GM23338 (cell line): Measurements from ENCODE around the gene GTF2F1. TPM values are rescaled to one million over a fixed set of nuclear protein-coding genes. Genes with fewer than 3 reads are reported as not detected.
A peak's percentile ranks its signal among the peaks of the same experiment; 100 is the strongest.

Experiments used
- ATAC-seq: fragments of 200-7000 bp; cut with Tn5 transposase; 3 replicates; pipeline ENCODE4 v1.9.1; 2020
- DNase-seq: peaks from one replicate; pipeline ENCODE4 v3.0.0-alpha.2; 2015; ENCODE audit warnings: low spot score
- H2AFZ ChIP-seq: fragments of 200-600 bp; sonication (generic); 2 replicates; pipeline ENCODE4 v1.8.0; 2016; ENCODE audit warnings: antibody characterized with exemption, mild to moderate bottlenecking, moderate library complexity
- H3F3A ChIP-seq: fragments of 200-600 bp; sonication (generic); replicated peaks from 2 replicates; pipeline ENCODE4 v1.8.0; 2017; ENCODE audit warnings: antibody characterized with exemption, mixed run types, low read depth
- H3K27ac ChIP-seq: fragments of 200-600 bp; sonication (generic); 2 replicates; pipeline ENCODE4 v1.6.1; 2016; ENCODE audit warnings: low read depth
- H3K27me3 ChIP-seq: fragments of 200-600 bp; sonication (generic); 2 replicates; pipeline ENCODE4 v1.8.0; 2016; ENCODE audit warnings: mild to moderate bottlenecking, mixed run types, moderate library complexity; ENCODE audit not compliant: insufficient read depth
- H3K36me3 ChIP-seq: fragments of 200-600 bp; sonication (generic); 2 replicates; pipeline ENCODE4 v1.8.0; 2016; ENCODE audit warnings: mild to moderate bottlenecking; ENCODE audit not compliant: insufficient read depth
- H3K4me1 ChIP-seq: fragments of 200-600 bp; sonication (generic); 2 replicates; pipeline ENCODE4 v1.8.0; 2016; ENCODE audit warnings: mild to moderate bottlenecking, moderate library complexity; ENCODE audit not compliant: insufficient read depth
- H3K4me2 ChIP-seq: fragments of 200-600 bp; sonication (generic); 2 replicates; pipeline ENCODE4 v1.7.1; 2017; ENCODE audit warnings: mixed run types
- H3K4me3 ChIP-seq: fragments of 200-600 bp; sonication (generic); 2 replicates; pipeline ENCODE4 v1.6.1; 2016; ENCODE audit warnings: mixed run types
- H3K79me2 ChIP-seq: fragments of 200-600 bp; sonication (generic); replicated peaks from 2 replicates; pipeline ENCODE4 v1.8.0; 2017; ENCODE audit warnings: mild to moderate bottlenecking; ENCODE audit not compliant: insufficient read depth
- H3K9me2 ChIP-seq: fragments of 200-600 bp; sonication (generic); 2 replicates; pipeline ENCODE4 v1.8.0; 2017; ENCODE audit not compliant: insufficient read depth
- H4K20me1 ChIP-seq: fragments of 200-600 bp; sonication (generic); replicated peaks from 2 replicates; pipeline ENCODE4 v1.8.0; 2017; ENCODE audit warnings: mild to moderate bottlenecking; ENCODE audit not compliant: insufficient read depth
- H3K27ac Mint-ChIP-seq: 2 replicates; pipeline ENCODE4 v1.8.0; 2020; ENCODE audit warnings: inconsistent platforms, mild to moderate bottlenecking, moderate library complexity, mixed read lengths
- H3K27me3 Mint-ChIP-seq: 3 replicates; pipeline ENCODE4 v1.8.0; 2022; ENCODE audit warnings: low read depth, mild to moderate bottlenecking, moderate library complexity, mixed read lengths, inconsistent platforms; ENCODE audit not compliant: insufficient read depth, poor library complexity
- H3K36me3 Mint-ChIP-seq: 3 replicates; pipeline ENCODE4 v1.8.0; 2021; ENCODE audit warnings: low read depth, mild to moderate bottlenecking, inconsistent platforms, moderate library complexity, mixed read lengths
- H3K4me1 Mint-ChIP-seq: 3 replicates; pipeline ENCODE4 v1.8.0; 2020; ENCODE audit warnings: mild to moderate bottlenecking, inconsistent platforms, mixed read lengths
- H3K4me3 Mint-ChIP-seq: 3 replicates; pipeline ENCODE4 v1.8.0; 2021; ENCODE audit warnings: moderate library complexity, mild to moderate bottlenecking, inconsistent platforms, mixed read lengths
- H3K9me3 Mint-ChIP-seq: 3 replicates; pipeline ENCODE4 v1.8.0; 2020; ENCODE audit warnings: moderate library complexity, mild to moderate bottlenecking, inconsistent platforms, mixed read lengths
- CREB1 ChIP-seq: fragments of 250-450 bp; sonication (Bioruptor Pico); IDR thresholded peaks from 2 replicates; pipeline ENCODE4 v1.5.0; 2020; ENCODE audit warnings: low read depth, mild to moderate bottlenecking, moderate library complexity
- CTCF ChIP-seq, 2 experiments: fragments of 200-600 bp in 1 of 2; sonication (generic) in 1 of 2; conservative IDR thresholded peaks; 2 replicates each; pipeline versions ENCODE4 v1.5.1 to v1.6.1; 2016 to 2017; ENCODE audit warnings: antibody characterized with exemption in 2 of 2, low read depth in 2 of 2, mild to moderate bottlenecking in 2 of 2, moderate library complexity in 1 of 2
- ETS1 ChIP-seq: IDR thresholded peaks from 2 replicates; pipeline ENCODE4 v1.6.1; 2016; ENCODE audit warnings: antibody characterized with exemption
- EZH2 ChIP-seq: fragments of 200-600 bp; sonication (generic); IDR thresholded peaks from one replicate; pipeline ENCODE4 v1.8.0; 2017; ENCODE audit warnings: antibody characterized with exemption, mild to moderate bottlenecking, low read depth; ENCODE audit not compliant: unreplicated experiment
- EZH2phosphoT487 ChIP-seq: fragments of 200-600 bp; sonication (generic); IDR thresholded peaks from one replicate; pipeline ENCODE4 v1.8.1; 2018; ENCODE audit warnings: antibody characterized with exemption; ENCODE audit not compliant: unreplicated experiment
- JUNB ChIP-seq: IDR thresholded peaks from one replicate; pipeline ENCODE4 v1.6.1; 2016; ENCODE audit warnings: antibody characterized with exemption; ENCODE audit not compliant: unreplicated experiment
- NANOG ChIP-seq: IDR thresholded peaks from 2 replicates; pipeline ENCODE4 v1.6.1; 2016; ENCODE audit warnings: antibody characterized with exemption, borderline replicate concordance
- POLR2AphosphoS5 ChIP-seq: IDR thresholded peaks from 2 replicates; pipeline ENCODE4 v1.6.1; 2016; ENCODE audit warnings: antibody characterized with exemption, low read depth
- REST ChIP-seq: IDR thresholded peaks from one replicate; pipeline ENCODE4 v1.6.1; 2018; ENCODE audit warnings: antibody characterized with exemption; ENCODE audit not compliant: unreplicated experiment
- STAT1 ChIP-seq: IDR thresholded peaks from one replicate; pipeline ENCODE4 v1.6.1; 2016; ENCODE audit warnings: antibody characterized with exemption; ENCODE audit not compliant: unreplicated experiment
- ZNF114 ChIP-seq: fragments of 250-450 bp; sonication (Bioruptor Pico); IDR thresholded peaks from 2 replicates; pipeline ENCODE4 v1.5.0; 2020; ENCODE audit warnings: mild to moderate bottlenecking, moderate library complexity
- ZNF331 ChIP-seq: fragments of 250-450 bp; sonication (Bioruptor Pico); IDR thresholded peaks from 2 replicates; pipeline ENCODE4 v1.5.0; 2020; ENCODE audit warnings: low read depth, mild to moderate bottlenecking, moderate library complexity
- ZNF462 ChIP-seq: fragments of 250-450 bp; sonication (Bioruptor Pico); IDR thresholded peaks from 2 replicates; pipeline ENCODE4 v1.5.0; 2020; ENCODE audit warnings: mild to moderate bottlenecking, moderate library complexity
- polyA plus RNA-seq: library from polyadenylated mRNA; unstranded; fragments of >200 nt; fragmentation: Nextera tagmentation; extraction: Ambion mirVana; gene quantifications from 2 replicates; pipeline ENCODE4 v1.2.1, GENCODE V29; 2016
- total RNA-seq: library from RNA; depleted of rRNA; stranded (reverse); fragments of >200 nt; shearing (Covaris generic); gene quantifications from 2 replicates; pipeline ENCODE4 v1.2.3, GENCODE V29; 2014

The GTF2F1 gene
- total and polyA plus RNA-seq, 2 experiments from 2014 or later: 62.1 to 65.5 TPM

- H2AFZ ChIP-seq: no peak overlapping the region
- H4K20me1 ChIP-seq: peaks cover 42% of the 10 kb centered on the region
- H3K36me3 Mint-ChIP-seq: peaks cover 83% of the 10 kb centered on the region
- peak overlapping the region; percentile 19; the same call in 1 of the 2 replicates for H3K27ac ChIP-seq
- H3K27ac Mint-ChIP-seq: no peak overlapping the region
- peaks cover 7% of the 10 kb centered on the region; the same call in 1 of the 2 replicates for H3K9me2 ChIP-seq
- no peak for TF ChIP-seq EZH2
- TF ChIP-seq ZNF114 (CRISPR knock-in tag): no peak
- no peak for TF ChIP-seq NANOG
- no peak for TF ChIP-seq CREB1 (CRISPR knock-in tag)
- TF ChIP-seq STAT1: no peak
- no peak for TF ChIP-seq ZNF462 (CRISPR knock-in tag)
- no peak for TF ChIP-seq CTCF (conservative IDR thresholded peaks at IDR 0.05; ENCODE audit: low read depth in 2 of 2)
- TF ChIP-seq REST: no peak
- no peak for TF ChIP-seq ZNF331 (CRISPR knock-in tag)
- no peak for TF ChIP-seq EZH2phosphoT487
- no peak for TF ChIP-seq JUNB
- no peak for TF ChIP-seq ETS1
- no peak for TF ChIP-seq POLR2AphosphoS5
- peaks cover 9% of the 10 kb centered on the region for H3K9me3 Mint-ChIP-seq
- H3K4me1 ChIP-seq: peaks cover 8% of the 10 kb centered on the region; the same call in 1 of the 2 replicates
- H3K27me3 ChIP-seq: no peaks in the 10 kb centered on the region
- H3K4me2 ChIP-seq: no peak overlapping the region
- no peak overlapping the region for H3K4me3 ChIP-seq
- H3K4me1 Mint-ChIP-seq: peaks cover 13% of the 10 kb centered on the region
- DNase-seq (no peak), ATAC-seq (no peak)
- 0 out of 2 replicates have a peak, but pooled peaks cover 9% of the 10 kb centered on the region for H3F3A ChIP-seq
- peaks cover 19% of the 10 kb centered on the region for H3K27me3 Mint-ChIP-seq
- H3K4me3 Mint-ChIP-seq: no peak overlapping the region; the same call in 2 of the 3 replicates
- H3K36me3 ChIP-seq: peaks cover 43% of the 10 kb centered on the region
- peaks cover 60% of the 10 kb centered on the region for H3K79me2 ChIP-seq
Observed at GRCh38 chr19:6421075-6422014, 28.4 kb upstream of the GTF2F1 start.
